Measurements from ENCODE around the gene CLMP.

CLMP gene

GRCh38 chr11:123193742-123194141 lies 1.3 kb downstream of the CLMP start:
- H3K9ac ChIP-seq (ENCODE audit: low read length), result no peak overlapping the region
- no peaks in the 10 kb centered on the region for H3K79me2 ChIP-seq (ENCODE audit: insufficient read depth, low read length)
- H3K27me3 ChIP-seq (ENCODE audit: insufficient read depth, low read length), result no peaks in the 10 kb centered on the region
- H3K36me3 ChIP-seq (ENCODE audit: insufficient read depth, low read length), result no peaks in the 10 kb centered on the region
- no peaks in the 10 kb centered on the region for H3F3A ChIP-seq (ENCODE audit: insufficient read depth, low read length)
- no peaks in the 10 kb centered on the region for H3K4me1 ChIP-seq (ENCODE audit: insufficient read depth, low read length, severe bottlenecking)
- no peak overlapping the region for H3K4me2 ChIP-seq (ENCODE audit: low read length)
- H2AFZ ChIP-seq (ENCODE audit: low read length), result no peak overlapping the region
- no peaks in the 10 kb centered on the region for H3K9me3 ChIP-seq (ENCODE audit: low read length)
- H4K20me1 ChIP-seq (ENCODE audit: insufficient read depth, low read length), result no peaks in the 10 kb centered on the region
- no peak for TF ChIP-seq CTCF (IDR thresholded peaks at IDR 0.05; ENCODE audit: low read length)
- no peak overlapping the region for H3K27ac ChIP-seq (ENCODE audit: low read depth, low read length, poor library complexity, severe bottlenecking)
- no peak overlapping the region for H3K4me3 ChIP-seq (ENCODE audit: low read depth, low read length, poor library complexity, severe bottlenecking)
- H3K9me2 ChIP-seq (ENCODE audit: low read depth, low read length), result no peaks in the 10 kb centered on the region

- Histone ChIP-seq H3K27ac (ENCODE audit: low read depth, low read length, poor library complexity, severe bottlenecking) (no peak overlapping the region), H3K4me3 (ENCODE audit: low read depth, low read length, poor library complexity, severe bottlenecking) (no peak overlapping the region), H3K36me3 (ENCODE audit: insufficient read depth, low read length) (no peaks in the 10 kb centered on the region), H3F3A (ENCODE audit: insufficient read depth, low read length) (no peaks in the 10 kb centered on the region), H4K20me1 (ENCODE audit: insufficient read depth, low read length) (no peaks in the 10 kb centered on the region), H2AFZ (ENCODE audit: low read length) (no peak overlapping the region), H3K9me3 (ENCODE audit: low read length) (no peaks in the 10 kb centered on the region), H3K9ac (ENCODE audit: low read length) (no peak overlapping the region), H3K79me2 (ENCODE audit: insufficient read depth, low read length) (no peaks in the 10 kb centered on the region), H3K9me2 (ENCODE audit: low read depth, low read length) (no peaks in the 10 kb centered on the region), H3K4me2 (ENCODE audit: low read length) (no peak overlapping the region), H3K27me3 (ENCODE audit: insufficient read depth, low read length) (no peaks in the 10 kb centered on the region), H3K4me1 (ENCODE audit: insufficient read depth, low read length, severe bottlenecking) (no peaks in the 10 kb centered on the region)
- TF ChIP-seq EZH2 (IDR thresholded peaks at IDR 0.05; ENCODE audit: borderline replicate concordance, low read length) (no peak), CTCF (IDR thresholded peaks at IDR 0.05; ENCODE audit: low read length) (no peak)
Observed at GRCh38 chr11:123191939-123192338, 3.1 kb downstream of the CLMP start.

- Histone ChIP-seq H3K9me3 (ENCODE audit: low read length) (no peaks in the 10 kb centered on the region), H3K4me3 (ENCODE audit: low read depth, low read length, poor library complexity, severe bottlenecking) (no peak overlapping the region), H3K4me2 (ENCODE audit: low read length) (no peak overlapping the region), H3K4me1 (ENCODE audit: insufficient read depth, low read length, severe bottlenecking) (no peaks in the 10 kb centered on the region), H4K20me1 (ENCODE audit: insufficient read depth, low read length) (no peaks in the 10 kb centered on the region), H3F3A (ENCODE audit: insufficient read depth, low read length) (no peaks in the 10 kb centered on the region), H2AFZ (ENCODE audit: low read length) (no peak overlapping the region), H3K36me3 (ENCODE audit: insufficient read depth, low read length) (no peaks in the 10 kb centered on the region), H3K9me2 (ENCODE audit: low read depth, low read length) (no peaks in the 10 kb centered on the region), H3K9ac (ENCODE audit: low read length) (no peak overlapping the region), H3K27ac (ENCODE audit: low read depth, low read length, poor library complexity, severe bottlenecking) (no peak overlapping the region), H3K27me3 (ENCODE audit: insufficient read depth, low read length) (no peaks in the 10 kb centered on the region), H3K79me2 (ENCODE audit: insufficient read depth, low read length) (no peaks in the 10 kb centered on the region)
- TF ChIP-seq CTCF (IDR thresholded peaks at IDR 0.05; ENCODE audit: low read length), result no peak
- no peak for TF ChIP-seq EZH2 (IDR thresholded peaks at IDR 0.05; ENCODE audit: borderline replicate concordance, low read length)
Observed at GRCh38 chr11:123190518-123190917, 4.5 kb downstream of the CLMP start.
